Panc1 (cell line): ENCODE results near the gene SWAP70.

Source experiments
- POLR2AphosphoS5 ChIP-seq: IDR thresholded peaks from 2 replicates; pipeline ENCODE4 v1.6.1; 2012; ENCODE audit warnings: mild to moderate bottlenecking, low read depth, low read length, moderate library complexity
- SIN3A ChIP-seq: IDR thresholded peaks from 2 replicates; pipeline ENCODE4 v1.6.1; 2012; ENCODE audit warnings: low read depth, mild to moderate bottlenecking, low read length, moderate library complexity, borderline replicate concordance; ENCODE audit not compliant: insufficient read depth
- TCF7L2 ChIP-seq: IDR thresholded peaks from 2 replicates; pipeline ENCODE4 v1.6.1; 2011; ENCODE audit warnings: mild to moderate bottlenecking, low read depth, low read length, inconsistent platforms
- TF ChIP-seq, protein P1 (sequence below): fragments of 450-650 bp; IDR thresholded peaks from 2 replicates; pipeline ENCODE4 v1.5.1; 2017; ENCODE audit warnings: mild to moderate bottlenecking
- TF ChIP-seq, protein P2 (sequence below), 2 experiments: IDR thresholded peaks; 2 replicates each; pipeline ENCODE4 v1.6.1; 2011 to 2012; ENCODE audit warnings: low read depth in 2 of 2, control low read depth in 1 of 2, low read length in 1 of 2, mild to moderate bottlenecking in 1 of 2, moderate library complexity in 1 of 2; ENCODE audit not compliant: insufficient read depth in 1 of 2

DNA sequence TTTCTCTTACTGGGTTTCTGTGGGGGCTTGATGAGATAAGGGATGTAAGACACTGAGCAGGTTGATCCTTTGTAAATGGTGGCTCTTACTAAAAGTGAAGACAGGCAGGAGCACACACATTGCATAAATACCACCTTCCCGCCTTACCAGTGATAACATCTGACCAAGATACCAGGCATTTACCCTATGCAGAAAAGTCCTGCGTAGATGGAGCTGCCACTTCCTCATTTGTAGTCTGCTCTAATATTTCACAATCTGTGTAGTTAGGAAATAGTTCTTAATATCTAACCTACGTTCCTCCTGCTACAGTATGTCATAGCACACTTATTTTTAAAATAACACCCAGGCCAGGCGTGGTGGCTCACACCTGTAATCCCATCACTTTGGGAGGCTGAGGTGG lies 23.9 kb upstream of the SWAP70 start:
- no peak for TF ChIP-seq POLR2AphosphoS5
- TF ChIP-seq, protein P1, sequence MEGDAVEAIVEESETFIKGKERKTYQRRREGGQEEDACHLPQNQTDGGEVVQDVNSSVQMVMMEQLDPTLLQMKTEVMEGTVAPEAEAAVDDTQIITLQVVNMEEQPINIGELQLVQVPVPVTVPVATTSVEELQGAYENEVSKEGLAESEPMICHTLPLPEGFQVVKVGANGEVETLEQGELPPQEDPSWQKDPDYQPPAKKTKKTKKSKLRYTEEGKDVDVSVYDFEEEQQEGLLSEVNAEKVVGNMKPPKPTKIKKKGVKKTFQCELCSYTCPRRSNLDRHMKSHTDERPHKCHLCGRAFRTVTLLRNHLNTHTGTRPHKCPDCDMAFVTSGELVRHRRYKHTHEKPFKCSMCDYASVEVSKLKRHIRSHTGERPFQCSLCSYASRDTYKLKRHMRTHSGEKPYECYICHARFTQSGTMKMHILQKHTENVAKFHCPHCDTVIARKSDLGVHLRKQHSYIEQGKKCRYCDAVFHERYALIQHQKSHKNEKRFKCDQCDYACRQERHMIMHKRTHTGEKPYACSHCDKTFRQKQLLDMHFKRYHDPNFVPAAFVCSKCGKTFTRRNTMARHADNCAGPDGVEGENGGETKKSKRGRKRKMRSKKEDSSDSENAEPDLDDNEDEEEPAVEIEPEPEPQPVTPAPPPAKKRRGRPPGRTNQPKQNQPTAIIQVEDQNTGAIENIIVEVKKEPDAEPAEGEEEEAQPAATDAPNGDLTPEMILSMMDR: no peak
- TF ChIP-seq SIN3A: no peak
- TF ChIP-seq, protein P2, sequence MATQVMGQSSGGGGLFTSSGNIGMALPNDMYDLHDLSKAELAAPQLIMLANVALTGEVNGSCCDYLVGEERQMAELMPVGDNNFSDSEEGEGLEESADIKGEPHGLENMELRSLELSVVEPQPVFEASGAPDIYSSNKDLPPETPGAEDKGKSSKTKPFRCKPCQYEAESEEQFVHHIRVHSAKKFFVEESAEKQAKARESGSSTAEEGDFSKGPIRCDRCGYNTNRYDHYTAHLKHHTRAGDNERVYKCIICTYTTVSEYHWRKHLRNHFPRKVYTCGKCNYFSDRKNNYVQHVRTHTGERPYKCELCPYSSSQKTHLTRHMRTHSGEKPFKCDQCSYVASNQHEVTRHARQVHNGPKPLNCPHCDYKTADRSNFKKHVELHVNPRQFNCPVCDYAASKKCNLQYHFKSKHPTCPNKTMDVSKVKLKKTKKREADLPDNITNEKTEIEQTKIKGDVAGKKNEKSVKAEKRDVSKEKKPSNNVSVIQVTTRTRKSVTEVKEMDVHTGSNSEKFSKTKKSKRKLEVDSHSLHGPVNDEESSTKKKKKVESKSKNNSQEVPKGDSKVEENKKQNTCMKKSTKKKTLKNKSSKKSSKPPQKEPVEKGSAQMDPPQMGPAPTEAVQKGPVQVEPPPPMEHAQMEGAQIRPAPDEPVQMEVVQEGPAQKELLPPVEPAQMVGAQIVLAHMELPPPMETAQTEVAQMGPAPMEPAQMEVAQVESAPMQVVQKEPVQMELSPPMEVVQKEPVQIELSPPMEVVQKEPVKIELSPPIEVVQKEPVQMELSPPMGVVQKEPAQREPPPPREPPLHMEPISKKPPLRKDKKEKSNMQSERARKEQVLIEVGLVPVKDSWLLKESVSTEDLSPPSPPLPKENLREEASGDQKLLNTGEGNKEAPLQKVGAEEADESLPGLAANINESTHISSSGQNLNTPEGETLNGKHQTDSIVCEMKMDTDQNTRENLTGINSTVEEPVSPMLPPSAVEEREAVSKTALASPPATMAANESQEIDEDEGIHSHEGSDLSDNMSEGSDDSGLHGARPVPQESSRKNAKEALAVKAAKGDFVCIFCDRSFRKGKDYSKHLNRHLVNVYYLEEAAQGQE (IDR thresholded peaks at IDR 0.05; ENCODE audit: insufficient read depth in 1 of 2, low read depth in 2 of 2, low read length in 1 of 2): no peak
- no peak for TF ChIP-seq TCF7L2
